GM12878 (cell line): ENCODE results near the gene ACSL4. TPM values are rescaled to one million over a fixed set of nuclear protein-coding genes. Genes with fewer than 3 reads are reported as not detected.

ENCODE experiments used
- ATAC-seq: fragments of 200-7000 bp; cut with Tn5 transposase; 3 replicates; pipeline ENCODE4 v1.9.1; 2020; ENCODE audit warnings: mild to moderate bottlenecking, moderate library complexity
- BruUV-seq: library from RNA; stranded (reverse); fragments of 400-500 nt; replicated peaks from 2 replicates; lab custom pipeline; 2021; lab: Mats Ljungman, UMichigan
- CTCF ChIA-PET: fragments of 300-600 bp; sonication (Branson Sonifier 250); formaldehyde crosslinking; extraction: SDS; loops from one replicate; lab custom pipeline; 2021; ENCODE audit warnings: inconsistent platforms; lab: Yijun Ruan, JAX
- POLR2A ChIA-PET: fragments of 350-600 bp; formaldehyde crosslinking; extraction: SDS; loops from one replicate; lab custom pipeline; 2021; ENCODE audit warnings: inconsistent platforms; lab: Charles Lee
- RAD21 ChIA-PET: fragments of 300-600 bp; sonication (Branson Sonifier 250); formaldehyde crosslinking; loops from one replicate; lab custom pipeline; 2023; ENCODE audit warnings: antibody characterized with exemption; ENCODE audit not compliant: unreplicated experiment; lab: Charles Lee
- SMC1A ChIA-PET: fragments of 300-600 bp; sonication (Branson Sonifier 250); formaldehyde crosslinking; loops from one replicate; lab custom pipeline; 2023; ENCODE audit not compliant: unreplicated experiment, uncharacterized antibody; lab: Charles Lee
- DNase-seq: peaks from one replicate; pipeline ENCODE4 v3.0.0-alpha.2; 2011; ENCODE audit warnings: low read depth, low spot score
- FAIRE-seq: peaks from 3 replicates; lab custom pipeline; 2011; peaks lifted over from hg19 to GRCh38; lab: Jason Lieb, UNC
- H2AFZ ChIP-seq: 2 replicates; pipeline ENCODE4 v1.6.0; 2011; ENCODE audit warnings: low read depth, low read length, control low read depth; ENCODE audit not compliant: control insufficient read depth
- H3K27ac ChIP-seq: 2 replicates; pipeline ENCODE4 v1.5.1; 2011; ENCODE audit warnings: control low read depth; ENCODE audit not compliant: control insufficient read depth, insufficient read depth
- H3K27me3 ChIP-seq, 2 experiments: replicated peaks in 1 of 2; 2 replicates each; pipeline versions ENCODE4 v1.6.0 to v1.6.1; 2011; ENCODE audit warnings: low read length in 1 of 2; ENCODE audit not compliant: control insufficient read depth in 2 of 2, insufficient read depth in 2 of 2
- H3K36me3 ChIP-seq, 2 experiments: 2 replicates each; pipeline ENCODE4 v1.5.1; 2011; ENCODE audit warnings: low read length in 1 of 2; ENCODE audit not compliant: control insufficient read depth in 2 of 2, insufficient read depth in 2 of 2
- H3K4me1 ChIP-seq: 2 replicates; pipeline ENCODE4 v1.6.1; 2011; ENCODE audit warnings: mild to moderate bottlenecking, low read length, moderate library complexity, mixed read lengths; ENCODE audit not compliant: control insufficient read depth, insufficient read depth
- H3K4me2 ChIP-seq: 2 replicates; pipeline ENCODE4 v1.6.0; 2011; ENCODE audit warnings: control low read depth; ENCODE audit not compliant: control insufficient read depth, insufficient read depth
- H3K4me3 ChIP-seq: fragments of 200-600 bp; sonication (generic); 2 replicates; pipeline ENCODE4 v1.5.1; 2016
- H3K79me2 ChIP-seq: 2 replicates; pipeline ENCODE4 v1.6.0; 2011; ENCODE audit warnings: low read length; ENCODE audit not compliant: control insufficient read depth, insufficient read depth
- H3K9ac ChIP-seq: 2 replicates; pipeline ENCODE4 v1.8.0; 2011; ENCODE audit warnings: low read length, control low read depth, mixed read lengths; ENCODE audit not compliant: control insufficient read depth, insufficient read depth
- H3K9me3 ChIP-seq: replicated peaks from 3 replicates; pipeline ENCODE4 v1.5.1; 2011; ENCODE audit warnings: mild to moderate bottlenecking, low read length; ENCODE audit not compliant: control insufficient read depth, insufficient read depth
- H4K20me1 ChIP-seq: 2 replicates; pipeline ENCODE4 v1.6.0; 2011; ENCODE audit not compliant: control insufficient read depth, insufficient read depth
- BACH1 ChIP-seq: fragments of 450-650 bp; IDR thresholded peaks from 2 replicates; pipeline ENCODE4 v1.6.1; 2017; ENCODE audit warnings: mild to moderate bottlenecking, borderline replicate concordance
- CHD2 ChIP-seq: IDR thresholded peaks from 2 replicates; pipeline ENCODE4 v1.6.1; 2011; ENCODE audit warnings: low read depth, low read length, improper control_type of control experiment, borderline replicate concordance
- IKZF1 ChIP-seq: fragments of 450-650 bp; conservative IDR thresholded peaks from 2 replicates; pipeline ENCODE4 v1.6.1; 2017; ENCODE audit warnings: antibody characterized with exemption, mild to moderate bottlenecking
- IKZF2 ChIP-seq, 2 experiments: fragments of 450-650 bp; IDR thresholded peaks; 2 replicates each; pipeline ENCODE4 v1.6.1; 2017; ENCODE audit warnings: mild to moderate bottlenecking in 2 of 2, moderate library complexity in 2 of 2
- MEF2B ChIP-seq: fragments of 450-650 bp; IDR thresholded peaks from 2 replicates; pipeline ENCODE4 v1.6.1; 2018; ENCODE audit warnings: mild to moderate bottlenecking, moderate library complexity; ENCODE audit not compliant: partially characterized antibody, poor library complexity, severe bottlenecking
- NR2F1 ChIP-seq: fragments of 450-650 bp; conservative IDR thresholded peaks from 2 replicates; pipeline ENCODE4 v1.6.1; 2017; ENCODE audit warnings: mild to moderate bottlenecking
- PAX5 ChIP-seq: IDR thresholded peaks from 2 replicates; pipeline ENCODE4 v1.6.1; 2011; ENCODE audit warnings: low read depth, low read length, borderline replicate concordance
- RCOR1 ChIP-seq: conservative IDR thresholded peaks from 2 replicates; pipeline ENCODE4 v1.6.1; 2012; ENCODE audit warnings: low read depth, low read length, improper control_type of control experiment
- SIX5 ChIP-seq: IDR thresholded peaks from 2 replicates; pipeline ENCODE4 v1.6.1; 2011; ENCODE audit warnings: mild to moderate bottlenecking, low read depth, low read length, moderate library complexity; ENCODE audit not compliant: severe bottlenecking
- SUZ12 ChIP-seq: fragments of 200-600 bp; sonication (generic); IDR thresholded peaks from one replicate; pipeline ENCODE4 v1.6.1; 2018; ENCODE audit warnings: antibody characterized with exemption, mild to moderate bottlenecking; ENCODE audit not compliant: unreplicated experiment
- TARDBP ChIP-seq: IDR thresholded peaks from 2 replicates; pipeline ENCODE4 v1.6.1; 2016; ENCODE audit warnings: borderline replicate concordance
- ZNF622 ChIP-seq: fragments of 450-650 bp; IDR thresholded peaks from 2 replicates; pipeline ENCODE4 v1.6.1; 2017; ENCODE audit warnings: mild to moderate bottlenecking, inconsistent platforms
- WGBS: methylation state at CpG from one replicate; pipeline ENCODE4 v1.1.6; 2016; ENCODE audit warnings: low lambda C conversion rate; ENCODE audit not compliant: insufficient replicate concordance, insufficient coverage; ENCODE audit errors: missing lambda C conversion rate; 5-methylcytosine and 5-hydroxymethylcytosine counted together
- in situ Hi-C: fragments of 300-500 bp; cut with MboI; formaldehyde crosslinking; loops from 9 replicates; pipeline ENCODE4 v1.14.3; 2018; ENCODE audit warnings: mixed read lengths
- intact Hi-C: fragments of 100-400 bp; cut with micrococcal nuclease; formaldehyde crosslinking; loops from one replicate; pipeline ENCODE4 v1.14.2; 2022; ENCODE audit not compliant: unreplicated experiment
- polyA plus RNA-seq, 11 experiments: library from polyadenylated mRNA; depleted of rRNA in 4 of 11; unstranded in 6 of 11; stranded (reverse) in 5 of 11; fragments of >200 nt; fragmentation: Nextera tagmentation in 4 of 11; fragmentation: Illumina TruSeq in 1 of 11; extraction: Ambion mirVana in 4 of 11; extraction: Trizol in 1 of 11; gene quantifications; 1 replicate in 1 of 11; 2 replicates in 10 of 11; pipeline versions ENCODE4 v1.2.1 to v1.2.3, GENCODE V29; 2011 to 2016; ENCODE audit warnings: inconsistent platforms in 2 of 11, missing spikeins in 2 of 11, low read depth in 1 of 11
- total RNA-seq, 4 experiments: library from RNA; depleted of rRNA in 3 of 4; stranded (reverse); fragments of >200 nt in 3 of 4; fragmentation: Illumina TruSeq in 1 of 4; extraction: Trizol in 1 of 4; gene quantifications; 2 replicates each; pipeline versions ENCODE4 v1.2.1 to v1.2.3, GENCODE V29; 2013 to 2021
- TF ChIP-seq, protein P1 (sequence below): IDR thresholded peaks from 2 replicates; pipeline ENCODE4 v1.6.1; 2012; ENCODE audit warnings: low read depth, low read length, improper control_type of control experiment

The ACSL4 gene
- total and polyA plus RNA-seq, 10 of the 15 experiments (the other 5 are each of a cell fraction or from before 2014, with no cell fraction given): 20.7 to 66.6 (median 45.4) TPM

- DNase-seq (no peak), ATAC-seq (no peak)
- ChIA-PET SMC1A (interaction anchor here (1.5 kb wide), 1 partner anchor 196 kb away, joined by 3 read pairs; no protein-coding TSS in a partner anchor), POLR2A (no interaction called here), RAD21 (no interaction called here)
- no TSS peak for BruUV-seq
- H3K27me3 ChIP-seq: no peaks in the 10 kb centered on the region
- H3K4me2 ChIP-seq: no peak overlapping the region
- intact Hi-C loops: no loop called here
- H3K36me3 ChIP-seq: peaks cover 0 to 15% of the 10 kb centered on the region in 2 experiments; a peak in 1 of 4 replicates
- no peaks in the 10 kb centered on the region for H3K4me1 ChIP-seq
- TF ChIP-seq IKZF2 (IDR thresholded peaks at IDR 0.05) (no peak), ZNF622 (no peak), RCOR1 (no peak), MEF2B (no peak), IKZF1 (no peak), CHD2 (no peak), PAX5 (no peak), BACH1 (no peak), SIX5 (no peak), SUZ12 (no peak), NR2F1 (no peak), TARDBP (no peak)
- TF ChIP-seq, protein P1, sequence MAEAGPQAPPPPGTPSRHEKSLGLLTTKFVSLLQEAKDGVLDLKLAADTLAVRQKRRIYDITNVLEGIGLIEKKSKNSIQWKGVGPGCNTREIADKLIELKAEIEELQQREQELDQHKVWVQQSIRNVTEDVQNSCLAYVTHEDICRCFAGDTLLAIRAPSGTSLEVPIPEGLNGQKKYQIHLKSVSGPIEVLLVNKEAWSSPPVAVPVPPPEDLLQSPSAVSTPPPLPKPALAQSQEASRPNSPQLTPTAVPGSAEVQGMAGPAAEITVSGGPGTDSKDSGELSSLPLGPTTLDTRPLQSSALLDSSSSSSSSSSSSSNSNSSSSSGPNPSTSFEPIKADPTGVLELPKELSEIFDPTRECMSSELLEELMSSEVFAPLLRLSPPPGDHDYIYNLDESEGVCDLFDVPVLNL: no peak
- TF ChIP-seq, all 136 proteins: peak for 0
- no peaks in the 10 kb centered on the region for H3K79me2 ChIP-seq
- WGBS: 64% methylated on average over 2 of the region's 2 CpGs
- H3K27ac ChIP-seq: no peak overlapping the region
- no peak overlapping the region for H3K4me3 ChIP-seq
- in situ Hi-C loops: no loop called here
- FAIRE-seq: no peak
- no peaks in the 10 kb centered on the region for H3K9me3 ChIP-seq
- no peak overlapping the region for H2AFZ ChIP-seq
- no peak overlapping the region for H3K9ac ChIP-seq
- H4K20me1 ChIP-seq: no peaks in the 10 kb centered on the region
- CTCF ChIA-PET: interaction anchor here (0.9 kb wide), 1 partner anchor 29 kb away, joined by 3 read pairs; no protein-coding TSS in a partner anchor
These were observed 72.5 kb downstream of the ACSL4 start for GRCh38 chrX:109660435-109661143.
